ENCODE results near the gene TXNRD1. TPM values are rescaled to one million over a fixed set of nuclear protein-coding genes. Genes with fewer than 3 reads are reported as not detected.

The TXNRD1 gene
- total RNA-seq, 1 donor from 2014 or later: 176 TPM

DNA sequence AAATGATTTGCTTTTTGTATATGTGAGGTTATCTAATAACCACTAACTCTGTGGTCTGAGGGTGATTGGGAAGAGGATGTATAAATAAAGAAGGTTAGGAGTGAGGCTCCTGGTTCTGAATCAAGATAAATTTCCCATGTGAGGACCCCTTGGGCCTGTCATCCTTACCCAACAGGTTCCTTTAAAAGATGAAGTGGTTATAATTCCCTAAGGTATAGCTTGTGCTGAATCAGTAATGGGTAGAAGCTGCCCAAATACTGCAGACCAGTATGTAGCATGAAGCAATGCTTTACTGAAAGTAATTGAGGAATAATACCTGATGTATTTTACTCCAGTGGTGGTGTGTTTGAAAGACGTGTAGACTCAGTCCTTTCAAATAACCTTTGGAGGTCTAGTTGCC, 96.6 kb downstream of the TXNRD1 start:
- Histone ChIP-seq H3K27me3 (ENCODE audit: insufficient read depth, low read length) (no peaks in the 10 kb centered on the region), H2AFZ (ENCODE audit: low read depth, low read length) (no peak overlapping the region), H3K4me2 (ENCODE audit: low read length) (no peak overlapping the region), H3K9ac (ENCODE audit: low read length) (no peak overlapping the region), H3K36me3 (ENCODE audit: insufficient read depth, low read length) (peaks cover 50% of the 10 kb centered on the region), H3K79me2 (ENCODE audit: insufficient read depth, low read length) (peaks cover 85% of the 10 kb centered on the region), H3K9me3 (ENCODE audit: insufficient read depth, low read depth, low read length) (no peaks in the 10 kb centered on the region), H3K4me1 (ENCODE audit: insufficient read depth, low read length) (no peaks in the 10 kb centered on the region), H3K4me3 (ENCODE audit: insufficient read depth, low read depth, low read length) (no peak overlapping the region), H3K27ac (ENCODE audit: low read depth, low read length) (no peak overlapping the region), H4K20me1 (ENCODE audit: insufficient read depth, low read length) (peaks cover 78% of the 10 kb centered on the region)
- no peaks in the 10 kb centered on the region for H3K27me3 Mint-ChIP-seq (ENCODE audit: low read depth, unreplicated experiment)
- H3K9me3 Mint-ChIP-seq (ENCODE audit: unreplicated experiment): no peaks in the 10 kb centered on the region
- no peak overlapping the region for H3K4me3 Mint-ChIP-seq (ENCODE audit: unreplicated experiment)
- TF ChIP-seq EZH2 (IDR thresholded peaks at IDR 0.05; ENCODE audit: insufficient read depth, low read length) (no peak), CTCF (IDR thresholded peaks at IDR 0.05; ENCODE audit: insufficient read depth, low read depth, low read length) (no peak)
- H3K27ac Mint-ChIP-seq (ENCODE audit: unreplicated experiment): no peak overlapping the region
- peaks cover 20% of the 10 kb centered on the region for H3K36me3 Mint-ChIP-seq (ENCODE audit: low read depth, unreplicated experiment)
- H3K4me1 Mint-ChIP-seq (ENCODE audit: low read depth, unreplicated experiment): no peaks in the 10 kb centered on the region
- FAIRE-seq: no peak
- DNase-seq (ENCODE audit: low read depth): no peak

DNA sequence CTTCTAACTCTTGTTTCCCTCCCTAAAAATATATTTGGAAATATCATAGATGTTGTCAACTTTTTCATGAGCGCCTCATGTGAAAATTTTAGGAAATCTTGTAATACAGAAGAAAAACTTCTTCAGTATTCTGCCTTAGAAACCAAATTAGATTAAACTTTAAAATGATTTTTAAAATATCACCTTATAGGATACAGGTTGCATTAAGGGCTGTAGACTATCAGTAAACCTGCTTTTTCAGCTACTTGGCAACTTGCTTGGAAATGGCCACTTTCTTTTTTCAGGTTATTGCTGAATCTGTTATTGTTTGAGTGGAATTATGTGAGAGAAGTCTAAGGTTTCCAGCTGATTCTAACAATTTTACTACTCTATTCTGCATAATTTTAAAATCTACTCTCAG, 97.1 kb downstream of the TXNRD1 start:
- H3K9me3 Mint-ChIP-seq (ENCODE audit: unreplicated experiment): no peaks in the 10 kb centered on the region
- Histone ChIP-seq H3K4me1 (ENCODE audit: insufficient read depth, low read length) (no peaks in the 10 kb centered on the region), H3K9ac (ENCODE audit: low read length) (no peak overlapping the region), H3K9me3 (ENCODE audit: insufficient read depth, low read depth, low read length) (no peaks in the 10 kb centered on the region), H3K27me3 (ENCODE audit: insufficient read depth, low read length) (no peaks in the 10 kb centered on the region), H3K79me2 (ENCODE audit: insufficient read depth, low read length) (peaks cover 85% of the 10 kb centered on the region), H3K36me3 (ENCODE audit: insufficient read depth, low read length) (peaks cover 53% of the 10 kb centered on the region), H4K20me1 (ENCODE audit: insufficient read depth, low read length) (peaks cover 78% of the 10 kb centered on the region), H3K4me2 (ENCODE audit: low read length) (no peak overlapping the region), H3K4me3 (ENCODE audit: insufficient read depth, low read depth, low read length) (no peak overlapping the region), H3K27ac (ENCODE audit: low read depth, low read length) (no peak overlapping the region), H2AFZ (ENCODE audit: low read depth, low read length) (no peak overlapping the region)
- TF ChIP-seq CTCF (IDR thresholded peaks at IDR 0.05; ENCODE audit: insufficient read depth, low read depth, low read length): no peak
- no peak for TF ChIP-seq EZH2 (IDR thresholded peaks at IDR 0.05; ENCODE audit: insufficient read depth, low read length)
- peaks cover 20% of the 10 kb centered on the region for H3K36me3 Mint-ChIP-seq (ENCODE audit: low read depth, unreplicated experiment)
- H3K4me1 Mint-ChIP-seq (ENCODE audit: low read depth, unreplicated experiment): no peaks in the 10 kb centered on the region
- DNase-seq (ENCODE audit: low read depth) (no peak), FAIRE-seq (no peak)
- H3K27ac Mint-ChIP-seq (ENCODE audit: unreplicated experiment): no peak overlapping the region
- H3K4me3 Mint-ChIP-seq (ENCODE audit: unreplicated experiment): no peak overlapping the region
- H3K27me3 Mint-ChIP-seq (ENCODE audit: low read depth, unreplicated experiment): no peaks in the 10 kb centered on the region

DNA sequence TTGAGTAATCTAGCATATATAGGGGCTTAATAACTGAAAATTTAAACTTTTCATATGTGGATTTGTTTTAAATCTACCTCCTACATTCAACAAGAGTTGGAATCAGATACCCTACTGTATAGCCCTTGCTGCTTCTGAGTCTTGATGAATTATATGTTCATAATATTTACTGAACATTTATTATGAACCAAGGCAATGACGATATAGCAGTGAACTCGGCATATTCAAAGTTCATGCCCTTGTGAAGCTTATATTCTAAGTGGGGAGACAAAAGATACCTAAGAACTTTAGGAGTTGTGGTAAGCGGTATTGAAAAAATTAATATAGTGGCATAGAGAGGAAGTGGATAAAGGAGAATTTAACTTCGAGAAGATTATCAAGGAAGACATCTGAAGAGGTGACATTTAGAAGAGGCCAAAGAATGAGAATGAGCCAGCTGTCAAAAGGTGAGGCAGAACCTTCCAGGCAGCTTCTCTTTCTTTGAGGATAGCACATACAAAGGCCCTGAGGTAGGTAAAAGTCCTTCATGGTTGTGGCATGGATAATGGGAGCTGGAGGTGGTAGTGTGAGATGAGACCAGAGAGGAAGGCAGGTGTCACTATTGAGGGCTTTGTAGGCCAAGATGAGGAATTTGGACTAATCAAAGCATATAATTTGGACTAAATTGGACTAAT, 98.1 kb downstream of the TXNRD1 start:
- peaks cover 61% of the 10 kb centered on the region for H3K36me3 ChIP-seq (ENCODE audit: insufficient read depth, low read length)
- H3K4me3 ChIP-seq (ENCODE audit: insufficient read depth, low read depth, low read length): no peak overlapping the region
- Mint-ChIP-seq H3K4me3 (ENCODE audit: unreplicated experiment) (no peak overlapping the region), H3K9me3 (ENCODE audit: unreplicated experiment) (no peaks in the 10 kb centered on the region), H3K27ac (ENCODE audit: unreplicated experiment) (no peak overlapping the region), H3K36me3 (ENCODE audit: low read depth, unreplicated experiment) (peaks cover 20% of the 10 kb centered on the region), H3K27me3 (ENCODE audit: low read depth, unreplicated experiment) (no peaks in the 10 kb centered on the region), H3K4me1 (ENCODE audit: low read depth, unreplicated experiment) (no peaks in the 10 kb centered on the region)
- peaks cover 72% of the 10 kb centered on the region for H4K20me1 ChIP-seq (ENCODE audit: insufficient read depth, low read length)
- TF ChIP-seq EZH2 (IDR thresholded peaks at IDR 0.05; ENCODE audit: insufficient read depth, low read length) (no peak), CTCF (IDR thresholded peaks at IDR 0.05; ENCODE audit: insufficient read depth, low read depth, low read length) (no peak)
- no peaks in the 10 kb centered on the region for H3K27me3 ChIP-seq (ENCODE audit: insufficient read depth, low read length)
- FAIRE-seq: no peak
- no peak overlapping the region for H3K4me2 ChIP-seq (ENCODE audit: low read length)
- H3K9me3 ChIP-seq (ENCODE audit: insufficient read depth, low read depth, low read length): no peaks in the 10 kb centered on the region
- no peak for DNase-seq (ENCODE audit: low read depth)
- no peak overlapping the region for H3K27ac ChIP-seq (ENCODE audit: low read depth, low read length)
- H3K79me2 ChIP-seq (ENCODE audit: insufficient read depth, low read length): peaks cover 83% of the 10 kb centered on the region
- H3K4me1 ChIP-seq (ENCODE audit: insufficient read depth, low read length): no peaks in the 10 kb centered on the region
- no peak overlapping the region for H2AFZ ChIP-seq (ENCODE audit: low read depth, low read length)
- no peak overlapping the region for H3K9ac ChIP-seq (ENCODE audit: low read length)

All from astrocyte (in vitro differentiated cells and primary cell).